Lower leg skin (tissue), 4 donors: ENCODE measurements around the gene LDHAL6B. TPM values are rescaled to one million over a fixed set of nuclear protein-coding genes. Genes with fewer than 3 reads are reported as not detected.

ENCODE experiments used
- DNase-seq, 2 donors: peaks; one replicate each; pipeline ENCODE4 v3.0.0-alpha.2; 2019; ENCODE audit warnings: low spot score in 2 of 2
- H3K4me3 ChIP-seq: fragments of 200-600 bp; sonication (generic); 2 replicates; pipeline ENCODE4 v1.5.1; 2017; ENCODE audit warnings: mild to moderate bottlenecking, low read depth; ENCODE audit not compliant: poor library complexity, severe bottlenecking
- CTCF ChIP-seq, 3 donors: fragments of 450-650 bp; IDR thresholded peaks; one replicate each; pipeline ENCODE4 v1.5.1; 2016; ENCODE audit warnings: antibody characterized with exemption in 3 of 3, mild to moderate bottlenecking in 3 of 3, moderate library complexity in 2 of 3
- POLR2A ChIP-seq, 2 donors: fragments of 450-650 bp; IDR thresholded peaks; one replicate each; pipeline ENCODE4 v1.6.1; 2016 to 2017; ENCODE audit warnings: antibody characterized with exemption in 2 of 2, mild to moderate bottlenecking in 1 of 2, moderate library complexity in 1 of 2
- WGBS, 2 donors: methylation state at CpG; one replicate each; pipeline ENCODE4 v1.1.5; 2018; 5-methylcytosine and 5-hydroxymethylcytosine counted together
- intact Hi-C: fragments of 100-400 bp; cut with DNase I; formaldehyde crosslinking; loops from one replicate; pipeline ENCODE4 v1.15.0; 2023; ENCODE audit warnings: low total_unique reads
- total RNA-seq, 4 donors: library from RNA; depleted of rRNA; stranded (reverse); fragments of >200 nt; gene quantifications; one replicate each; pipeline ENCODE4 v1.1.0, GENCODE V29; 2016

LDHAL6B gene
- total RNA-seq, 4 donors from 2014 or later, result not detected

GRCh38 chr15:59229015-59229414 is 22.4 kb downstream of the LDHAL6B start:
- no peak overlapping the region for H3K4me3 ChIP-seq
- DNase-seq, result no peak
- 91 to 93% methylated on average over 4 of the region's 4 CpGs for WGBS, 2 donors
- no peak for TF ChIP-seq CTCF (IDR thresholded peaks at IDR 0.05)
- TF ChIP-seq POLR2A (IDR thresholded peaks at IDR 0.05), result no peak
- intact Hi-C loops, result no loop called here

GRCh38 chr15:59229453-59229852 is 22.8 kb downstream of the LDHAL6B start:
- intact Hi-C loops, result no loop called here
- no peak overlapping the region for H3K4me3 ChIP-seq
- DNase-seq, result no peak
- WGBS, 2 donors, result 61 to 66% methylated on average over 3 of the region's 3 CpGs
- TF ChIP-seq POLR2A (IDR thresholded peaks at IDR 0.05), result no peak
- TF ChIP-seq CTCF (IDR thresholded peaks at IDR 0.05), result no peak

- 70 to 87% methylated on average over 2 of the region's 2 CpGs for WGBS, 2 donors
- intact Hi-C loops, result no loop called here
- no peak for DNase-seq
- TF ChIP-seq CTCF (IDR thresholded peaks at IDR 0.05), result no peak
- no peak for TF ChIP-seq POLR2A (IDR thresholded peaks at IDR 0.05)
- H3K4me3 ChIP-seq, result no peak overlapping the region
Observed at GRCh38 chr15:59230531-59231055, 23.9 kb downstream of the LDHAL6B start.

- intact Hi-C loops, result no loop called here
- no peak overlapping the region for H3K4me3 ChIP-seq
- TF ChIP-seq POLR2A (IDR thresholded peaks at IDR 0.05) (no peak), CTCF (IDR thresholded peaks at IDR 0.05) (no peak)
- 0 to 3% methylated on average over 1 of the region's 1 CpG for WGBS, 2 donors
- DNase-seq, result no peak
Observed at GRCh38 chr15:59232476-59232875, 25.8 kb downstream of the LDHAL6B start.

GRCh38 chr15:59236394-59236793 is 29.8 kb downstream of the LDHAL6B start:
- DNase-seq, result no peak
- intact Hi-C loops, result no loop called here
- WGBS, 2 donors, result 52 to 100% methylated on average over 1 of the region's 1 CpG
- TF ChIP-seq POLR2A (IDR thresholded peaks at IDR 0.05) (no peak), CTCF (IDR thresholded peaks at IDR 0.05) (no peak)
- no peak overlapping the region for H3K4me3 ChIP-seq
